GM12872 (cell line): ENCODE measurements around the gene BBS7.
A peak's percentile ranks its signal among the peaks of the same experiment; 100 is the strongest.

Experiments used
- TF ChIP-seq, protein P1 (sequence below): IDR thresholded peaks from 3 replicates; pipeline ENCODE4 v1.5.1; 2011; ENCODE audit warnings: low read depth, mild to moderate bottlenecking, low read length, moderate library complexity; ENCODE audit not compliant: insufficient read depth

The BBS7 gene, protein sequence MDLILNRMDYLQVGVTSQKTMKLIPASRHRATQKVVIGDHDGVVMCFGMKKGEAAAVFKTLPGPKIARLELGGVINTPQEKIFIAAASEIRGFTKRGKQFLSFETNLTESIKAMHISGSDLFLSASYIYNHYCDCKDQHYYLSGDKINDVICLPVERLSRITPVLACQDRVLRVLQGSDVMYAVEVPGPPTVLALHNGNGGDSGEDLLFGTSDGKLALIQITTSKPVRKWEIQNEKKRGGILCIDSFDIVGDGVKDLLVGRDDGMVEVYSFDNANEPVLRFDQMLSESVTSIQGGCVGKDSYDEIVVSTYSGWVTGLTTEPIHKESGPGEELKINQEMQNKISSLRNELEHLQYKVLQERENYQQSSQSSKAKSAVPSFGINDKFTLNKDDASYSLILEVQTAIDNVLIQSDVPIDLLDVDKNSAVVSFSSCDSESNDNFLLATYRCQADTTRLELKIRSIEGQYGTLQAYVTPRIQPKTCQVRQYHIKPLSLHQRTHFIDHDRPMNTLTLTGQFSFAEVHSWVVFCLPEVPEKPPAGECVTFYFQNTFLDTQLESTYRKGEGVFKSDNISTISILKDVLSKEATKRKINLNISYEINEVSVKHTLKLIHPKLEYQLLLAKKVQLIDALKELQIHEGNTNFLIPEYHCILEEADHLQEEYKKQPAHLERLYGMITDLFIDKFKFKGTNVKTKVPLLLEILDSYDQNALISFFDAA

GRCh38 chr4:121869841-121870822, at the start of gene BBS7:
Gene BBS7, minus strand, starts transcription at chr4:121870474. Its CDS starts 161 bp downstream, at chr4:121870313.
- TF ChIP-seq, protein P1, sequence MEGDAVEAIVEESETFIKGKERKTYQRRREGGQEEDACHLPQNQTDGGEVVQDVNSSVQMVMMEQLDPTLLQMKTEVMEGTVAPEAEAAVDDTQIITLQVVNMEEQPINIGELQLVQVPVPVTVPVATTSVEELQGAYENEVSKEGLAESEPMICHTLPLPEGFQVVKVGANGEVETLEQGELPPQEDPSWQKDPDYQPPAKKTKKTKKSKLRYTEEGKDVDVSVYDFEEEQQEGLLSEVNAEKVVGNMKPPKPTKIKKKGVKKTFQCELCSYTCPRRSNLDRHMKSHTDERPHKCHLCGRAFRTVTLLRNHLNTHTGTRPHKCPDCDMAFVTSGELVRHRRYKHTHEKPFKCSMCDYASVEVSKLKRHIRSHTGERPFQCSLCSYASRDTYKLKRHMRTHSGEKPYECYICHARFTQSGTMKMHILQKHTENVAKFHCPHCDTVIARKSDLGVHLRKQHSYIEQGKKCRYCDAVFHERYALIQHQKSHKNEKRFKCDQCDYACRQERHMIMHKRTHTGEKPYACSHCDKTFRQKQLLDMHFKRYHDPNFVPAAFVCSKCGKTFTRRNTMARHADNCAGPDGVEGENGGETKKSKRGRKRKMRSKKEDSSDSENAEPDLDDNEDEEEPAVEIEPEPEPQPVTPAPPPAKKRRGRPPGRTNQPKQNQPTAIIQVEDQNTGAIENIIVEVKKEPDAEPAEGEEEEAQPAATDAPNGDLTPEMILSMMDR: no peak

GRCh38 chr4:121913667-121914066, 43.4 kb upstream of the BBS7 start:
- TF ChIP-seq, protein P1: no peak

DNA sequence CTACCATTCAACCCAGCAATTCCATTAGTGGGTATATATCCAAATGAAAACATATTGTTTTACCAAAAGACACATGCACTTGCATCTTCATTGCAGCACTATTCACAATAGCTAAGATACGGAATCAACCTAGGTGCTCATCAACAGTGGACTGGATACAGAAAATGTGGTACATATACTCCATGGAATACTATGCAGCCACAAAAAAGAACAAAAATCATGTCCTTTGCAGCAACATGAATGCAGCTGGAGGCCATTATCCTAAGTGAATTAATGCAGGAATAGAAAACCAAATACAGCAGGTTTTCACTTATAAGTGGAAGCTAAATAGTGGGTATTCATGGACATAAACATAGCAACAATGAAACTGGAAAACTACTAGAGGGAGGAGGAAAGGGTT, 38.1 kb upstream of the BBS7 start:
- TF ChIP-seq, protein P1: no peak

DNA sequence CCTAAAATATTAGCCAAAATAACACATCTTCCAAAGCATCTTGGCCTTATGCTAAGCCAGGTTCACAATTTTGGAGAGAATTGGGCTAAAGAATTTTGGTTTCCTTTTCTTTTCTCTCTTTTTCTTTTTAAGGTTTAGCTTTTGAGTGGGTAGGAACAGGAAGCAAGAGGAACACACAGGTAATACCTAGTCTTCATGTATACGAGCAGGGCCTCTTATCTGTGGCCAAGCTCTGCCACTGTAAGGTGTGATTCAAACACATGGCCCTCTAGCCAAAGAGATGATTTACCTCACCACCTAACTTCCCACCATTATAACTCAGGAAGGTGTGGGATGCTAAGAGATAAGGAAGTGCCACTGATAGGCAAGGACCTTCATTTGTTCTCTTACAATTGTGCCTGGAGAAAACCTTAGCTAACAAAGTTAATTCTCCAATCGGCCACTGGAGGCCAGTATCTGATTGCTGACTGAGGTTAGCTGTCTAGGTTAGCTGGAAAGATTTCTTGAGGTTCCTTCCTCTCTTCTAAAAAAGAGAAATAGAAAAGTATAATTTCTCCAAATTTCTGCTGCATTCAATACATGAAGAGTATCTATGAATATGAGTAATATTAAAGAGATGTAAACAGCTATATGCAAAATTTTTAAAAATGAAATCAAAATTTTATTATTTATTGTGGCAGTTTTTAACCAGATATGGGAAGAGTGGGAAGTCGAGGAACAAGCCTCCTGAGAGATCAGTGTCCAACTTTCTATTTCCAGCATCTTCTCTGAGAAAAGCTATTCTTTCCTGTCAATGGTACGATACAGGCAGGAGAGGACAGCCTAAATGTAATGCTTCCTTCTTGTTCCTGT, 30.1 kb upstream of the BBS7 start:
- TF ChIP-seq, protein P1: peak; percentile 71

DNA sequence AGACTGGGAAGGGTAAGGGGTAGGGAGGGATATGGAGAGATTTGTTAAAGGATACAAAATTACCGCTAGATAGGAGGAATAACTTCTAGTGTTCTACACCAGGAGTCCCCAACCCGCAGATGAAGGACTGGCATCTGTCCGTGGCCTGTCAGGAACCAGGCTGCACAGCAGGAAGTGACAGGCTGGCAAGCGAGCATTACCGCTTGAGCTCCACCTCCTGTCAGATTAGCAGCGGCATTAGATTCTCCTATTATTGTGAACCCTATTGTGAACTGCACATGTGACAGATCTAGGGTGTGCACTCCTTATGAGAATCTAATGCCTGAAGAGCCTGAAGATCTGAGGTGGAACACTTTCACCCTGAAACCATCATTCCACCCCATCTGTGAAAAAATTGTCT, 27.9 kb upstream of the BBS7 start:
- TF ChIP-seq, protein P1: 0 out of 3 replicates have a peak, but pooled peaks have one; percentile 3

DNA sequence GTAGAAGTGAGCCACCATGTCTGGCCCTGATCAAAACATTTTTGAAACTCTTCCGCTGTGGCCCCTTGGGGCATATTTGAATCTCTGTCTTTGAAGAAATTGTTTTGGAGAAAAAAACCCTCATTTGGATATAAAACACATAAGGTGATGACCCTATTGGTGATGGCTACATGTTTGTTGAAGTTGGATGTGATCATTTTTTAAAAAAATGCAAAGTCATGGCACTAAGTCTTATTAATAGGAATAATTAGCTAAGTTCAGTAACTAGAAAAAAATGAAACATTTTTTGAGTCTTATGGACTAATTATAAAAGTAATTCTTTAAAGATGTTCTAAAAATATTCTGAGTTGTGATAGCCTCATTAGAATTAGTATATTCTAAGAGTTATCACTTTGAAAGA, 17.9 kb upstream of the BBS7 start:
- TF ChIP-seq, protein P1: no peak
